Dermis microvascular lymphatic vessel endothelial cell (primary cell): ENCODE data around the gene PARD6G. TPM values are rescaled to one million over a fixed set of nuclear protein-coding genes. Genes with fewer than 3 reads are reported as not detected.
A peak's percentile ranks its signal among the peaks of the same experiment; 100 is the strongest.
"Not testable (repeated sequence)": the region's sequence is repeated elsewhere in the genome, so short reads cannot be mapped to it uniquely, and the experiment has no call there.

Source experiments
- DNase-seq, 2 donors: peaks; one replicate each; pipeline versions ENCODE4 v3.0.0 to v3.0.0-alpha.2; 2010; ENCODE audit warnings: low read depth in 2 of 2
- total RNA-seq: library from RNA; depleted of rRNA; stranded (reverse); fragments of >200 nt; gene quantifications from 2 replicates; pipeline ENCODE4 v1.2.1, GENCODE V29; 2014

PARD6G gene
- total RNA-seq, 1 donor from 2014 or later = 34.7 TPM

- no peak for DNase-seq
Measured at GRCh38 chr18:80172056-80172455, 75.3 kb downstream of the PARD6G start.

GRCh38 chr18:80171054-80171872, 76.1 kb downstream of the PARD6G start:
- DNase-seq = peak in 1 of 2 donors; percentile 33

GRCh38 chr18:80170395-80171053, 76.8 kb downstream of the PARD6G start:
- DNase-seq = no peak

- no peak for DNase-seq
Measured at GRCh38 chr18:80169607-80170006, 77.7 kb downstream of the PARD6G start.

- no peak for DNase-seq
Measured at GRCh38 chr18:80168982-80169381, 78.3 kb downstream of the PARD6G start.

GRCh38 chr18:80168346-80168745, 79.0 kb downstream of the PARD6G start:
- DNase-seq = no peak

- DNase-seq = no peak
Measured at GRCh38 chr18:80167931-80168330, 79.4 kb downstream of the PARD6G start.

- DNase-seq = no peak
Measured at GRCh38 chr18:80167331-80167730, 80.0 kb downstream of the PARD6G start.

GRCh38 chr18:80166725-80167124, 80.6 kb downstream of the PARD6G start:
- DNase-seq = no peak

- no peak for DNase-seq
Measured at GRCh38 chr18:80166240-80166639, 81.1 kb downstream of the PARD6G start.

GRCh38 chr18:80164727-80165355, 82.5 kb downstream of the PARD6G start:
- not testable (repeated sequence) for DNase-seq

GRCh38 chr18:80163183-80163582, 84.1 kb downstream of the PARD6G start:
- DNase-seq = no peak

GRCh38 chr18:80161781-80162417, 85.4 kb downstream of the PARD6G start:
- no peak for DNase-seq

- DNase-seq = peak in 1 of 2 donors; percentile 41
Measured at GRCh38 chr18:80159713-80160636, 87.3 kb downstream of the PARD6G start.

- DNase-seq = no peak
Measured at GRCh38 chr18:80158365-80158764, 88.9 kb downstream of the PARD6G start.

- DNase-seq = peak; percentile 80 to 81
Measured at GRCh38 chr18:80157708-80158343, 89.5 kb downstream of the PARD6G start.

GRCh38 chr18:80154293-80154692, 93.0 kb downstream of the PARD6G start:
- DNase-seq = peak in 1 of 2 donors; percentile 41

- no peak for DNase-seq
Measured at GRCh38 chr18:80149667-80150066, 97.6 kb downstream of the PARD6G start.

GRCh38 chr18:80148326-80149199, 98.8 kb downstream of the PARD6G start:
- no peak for DNase-seq
